NB4 (cell line): ENCODE measurements around the gene STAMBPL1.

Experiments used
- POLR2A ChIP-seq: IDR thresholded peaks from 2 replicates; pipeline ENCODE4 v1.6.1; 2011; ENCODE audit warnings: mild to moderate bottlenecking; ENCODE audit not compliant: insufficient read length; ENCODE audit errors: extremely low read depth
- TF ChIP-seq, protein P1 (sequence below): IDR thresholded peaks from one replicate; pipeline ENCODE4 v1.5.1; 2012; ENCODE audit warnings: low read depth, low read length

GRCh38 chr10:88840881-88841280, 39.2 kb upstream of the STAMBPL1 start:
- TF ChIP-seq, protein P1, sequence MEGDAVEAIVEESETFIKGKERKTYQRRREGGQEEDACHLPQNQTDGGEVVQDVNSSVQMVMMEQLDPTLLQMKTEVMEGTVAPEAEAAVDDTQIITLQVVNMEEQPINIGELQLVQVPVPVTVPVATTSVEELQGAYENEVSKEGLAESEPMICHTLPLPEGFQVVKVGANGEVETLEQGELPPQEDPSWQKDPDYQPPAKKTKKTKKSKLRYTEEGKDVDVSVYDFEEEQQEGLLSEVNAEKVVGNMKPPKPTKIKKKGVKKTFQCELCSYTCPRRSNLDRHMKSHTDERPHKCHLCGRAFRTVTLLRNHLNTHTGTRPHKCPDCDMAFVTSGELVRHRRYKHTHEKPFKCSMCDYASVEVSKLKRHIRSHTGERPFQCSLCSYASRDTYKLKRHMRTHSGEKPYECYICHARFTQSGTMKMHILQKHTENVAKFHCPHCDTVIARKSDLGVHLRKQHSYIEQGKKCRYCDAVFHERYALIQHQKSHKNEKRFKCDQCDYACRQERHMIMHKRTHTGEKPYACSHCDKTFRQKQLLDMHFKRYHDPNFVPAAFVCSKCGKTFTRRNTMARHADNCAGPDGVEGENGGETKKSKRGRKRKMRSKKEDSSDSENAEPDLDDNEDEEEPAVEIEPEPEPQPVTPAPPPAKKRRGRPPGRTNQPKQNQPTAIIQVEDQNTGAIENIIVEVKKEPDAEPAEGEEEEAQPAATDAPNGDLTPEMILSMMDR = no peak
- no peak for TF ChIP-seq POLR2A
